GM13976 (cell line): Measurements from ENCODE around the gene ZDHHC11B.
"Not testable (repeated sequence)": the region's sequence is repeated elsewhere in the genome, so short reads cannot be mapped to it uniquely, and the experiment has no call there.

Source experiments
- DNase-seq: peaks from one replicate; pipeline ENCODE4 v3.0.0; 2012; ENCODE audit warnings: low spot score
- CTCF ChIP-seq: IDR thresholded peaks from 2 replicates; pipeline ENCODE4 v1.5.1; 2012; ENCODE audit warnings: borderline replicate concordance, mild to moderate bottlenecking; ENCODE audit not compliant: insufficient read depth; ENCODE audit errors: extremely low read depth, missing control alignments, control extremely low read depth
- in situ Hi-C: fragments of 300-500 bp; cut with MboI; formaldehyde crosslinking; loops from one replicate; pipeline ENCODE4 v1.12.0; 2022; ENCODE audit warnings: low sequenced_read_pairs, mixed read lengths, inconsistent platforms; ENCODE audit not compliant: unreplicated experiment

Gene ZDHHC11B

GRCh38 chr5:763998-764781 lies 20.3 kb downstream of the ZDHHC11B start:
- in situ Hi-C loops: no loop called here
- no peak for DNase-seq
- TF ChIP-seq CTCF: no peak

- peak; percentile 35 for DNase-seq
- in situ Hi-C loops: no loop called here
- no peak for TF ChIP-seq CTCF
These were observed 21.1 kb downstream of the ZDHHC11B start for GRCh38 chr5:763397-763796.

GRCh38 chr5:762996-763395 lies 21.5 kb downstream of the ZDHHC11B start:
- in situ Hi-C loops, DNase-seq: not testable (repeated sequence)

- TF ChIP-seq CTCF: no peak
- peak; percentile 38 for DNase-seq
- in situ Hi-C loops: no loop called here
These were observed 22.4 kb downstream of the ZDHHC11B start for GRCh38 chr5:761854-762710.

- TF ChIP-seq CTCF: no peak
- in situ Hi-C loops: no loop called here
- DNase-seq: no peak
These were observed 23.3 kb downstream of the ZDHHC11B start for GRCh38 chr5:761059-761771.

GRCh38 chr5:760363-761058 lies 24.0 kb downstream of the ZDHHC11B start:
- peak; percentile 40 for DNase-seq
- in situ Hi-C loops: no loop called here
- TF ChIP-seq CTCF: no peak
